Suprapubic skin (tissue), 4 donors: ENCODE results near the gene CDC14A. TPM values are rescaled to one million over a fixed set of nuclear protein-coding genes. Genes with fewer than 3 reads are reported as not detected.

ENCODE experiments used
- DNase-seq, 2 donors: peaks; one replicate each; pipeline ENCODE4 v3.0.0-alpha.2; 2019; ENCODE audit warnings: low spot score in 2 of 2
- H3K27ac ChIP-seq: fragments of 200-600 bp; sonication (generic); one replicate; pipeline ENCODE4 v1.5.1; 2019
- H3K27me3 ChIP-seq: fragments of 200-600 bp; sonication (generic); one replicate; pipeline ENCODE4 v1.5.1; 2019
- H3K36me3 ChIP-seq: fragments of 200-600 bp; sonication (generic); one replicate; pipeline ENCODE4 v1.5.1; 2019
- H3K4me1 ChIP-seq: fragments of 200-600 bp; sonication (generic); one replicate; pipeline ENCODE4 v1.5.1; 2019
- H3K4me3 ChIP-seq: fragments of 200-600 bp; sonication (generic); one replicate; pipeline ENCODE4 v1.5.1; 2019; ENCODE audit warnings: mild to moderate bottlenecking
- H3K9me3 ChIP-seq: fragments of 200-600 bp; sonication (generic); one replicate; pipeline ENCODE4 v1.5.1; 2019
- EP300 ChIP-seq: sonication (generic); formaldehyde crosslinking; IDR thresholded peaks from one replicate; pipeline ENCODE4 v1.6.1; 2017; ENCODE audit warnings: antibody characterized with exemption
- POLR2A ChIP-seq, 2 donors: fragments of 450-650 bp; IDR thresholded peaks; one replicate each; pipeline ENCODE4 v1.6.1; 2017; ENCODE audit warnings: antibody characterized with exemption in 2 of 2, mild to moderate bottlenecking in 2 of 2, moderate library complexity in 2 of 2
- POLR2AphosphoS5 ChIP-seq, 3 donors: sonication (generic); formaldehyde crosslinking; IDR thresholded peaks; one replicate each; pipeline ENCODE4 v1.6.1; 2017; ENCODE audit warnings: antibody characterized with exemption in 3 of 3
- WGBS: methylation state at CpG from one replicate; pipeline ENCODE4 v1.1.5; 2018; 5-methylcytosine and 5-hydroxymethylcytosine counted together
- total RNA-seq, 4 donors: library from RNA; depleted of rRNA; stranded (reverse); fragments of >200 nt; gene quantifications; one replicate each; pipeline ENCODE4 v1.1.0, GENCODE V29; 2016
- TF ChIP-seq, protein P1 (sequence below), 2 donors: fragments of 200-600 bp in 1 of 2; fragments of 450-650 bp in 1 of 2; sonication (generic) in 1 of 2; IDR thresholded peaks; one replicate each; pipeline ENCODE4 v1.5.1; 2016 to 2019; ENCODE audit warnings: antibody characterized with exemption in 2 of 2, mild to moderate bottlenecking in 1 of 2, moderate library complexity in 1 of 2

CDC14A gene
- total RNA-seq, 4 donors from 2014 or later, result 9.9 to 22.8 (median 17.5) TPM

DNA sequence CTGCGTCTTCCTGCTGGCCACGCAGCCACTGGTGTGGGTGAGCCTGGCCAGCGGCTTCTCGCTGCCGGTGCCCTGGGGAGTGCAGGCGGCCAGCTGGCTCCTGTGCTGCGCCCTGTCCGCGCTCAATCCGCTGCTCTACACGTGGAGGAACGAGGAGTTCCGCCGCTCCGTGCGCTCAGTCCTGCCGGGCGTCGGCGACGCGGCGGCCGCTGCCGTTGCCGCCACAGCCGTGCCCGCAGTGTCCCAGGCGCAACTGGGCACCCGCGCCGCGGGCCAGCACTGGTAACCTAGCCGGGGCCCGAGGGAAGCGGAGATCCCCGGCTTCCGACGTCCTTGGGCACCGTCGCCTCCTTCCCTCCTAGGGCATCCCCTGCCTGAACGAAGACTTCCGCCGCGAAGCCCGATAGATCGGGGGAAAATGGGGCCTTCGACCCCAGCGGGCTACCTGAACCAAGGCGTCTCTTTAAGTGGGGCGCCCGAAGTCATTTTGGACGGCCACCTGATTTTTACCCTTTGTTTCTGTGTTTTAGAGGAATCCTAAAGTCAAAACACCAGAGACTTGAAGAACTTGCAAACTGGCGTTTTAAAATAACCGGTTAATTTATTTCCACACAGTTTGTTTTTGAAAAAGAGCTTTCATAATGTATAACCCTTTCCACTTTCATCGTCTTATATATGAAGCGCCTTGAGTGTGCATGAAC is 187.7 kb downstream of the CDC14A start:
- TF ChIP-seq POLR2AphosphoS5 (IDR thresholded peaks at IDR 0.05), result no peak
- no peak for TF ChIP-seq POLR2A (IDR thresholded peaks at IDR 0.05)
- no peak for TF ChIP-seq EP300
- TF ChIP-seq, protein P1, sequence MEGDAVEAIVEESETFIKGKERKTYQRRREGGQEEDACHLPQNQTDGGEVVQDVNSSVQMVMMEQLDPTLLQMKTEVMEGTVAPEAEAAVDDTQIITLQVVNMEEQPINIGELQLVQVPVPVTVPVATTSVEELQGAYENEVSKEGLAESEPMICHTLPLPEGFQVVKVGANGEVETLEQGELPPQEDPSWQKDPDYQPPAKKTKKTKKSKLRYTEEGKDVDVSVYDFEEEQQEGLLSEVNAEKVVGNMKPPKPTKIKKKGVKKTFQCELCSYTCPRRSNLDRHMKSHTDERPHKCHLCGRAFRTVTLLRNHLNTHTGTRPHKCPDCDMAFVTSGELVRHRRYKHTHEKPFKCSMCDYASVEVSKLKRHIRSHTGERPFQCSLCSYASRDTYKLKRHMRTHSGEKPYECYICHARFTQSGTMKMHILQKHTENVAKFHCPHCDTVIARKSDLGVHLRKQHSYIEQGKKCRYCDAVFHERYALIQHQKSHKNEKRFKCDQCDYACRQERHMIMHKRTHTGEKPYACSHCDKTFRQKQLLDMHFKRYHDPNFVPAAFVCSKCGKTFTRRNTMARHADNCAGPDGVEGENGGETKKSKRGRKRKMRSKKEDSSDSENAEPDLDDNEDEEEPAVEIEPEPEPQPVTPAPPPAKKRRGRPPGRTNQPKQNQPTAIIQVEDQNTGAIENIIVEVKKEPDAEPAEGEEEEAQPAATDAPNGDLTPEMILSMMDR (IDR thresholded peaks at IDR 0.05), result no peak
- Histone ChIP-seq H3K27me3 (peaks cover 41% of the 10 kb centered on the region), H3K4me3 (peak overlapping the region; percentile 50), H3K4me1 (peaks cover 16% of the 10 kb centered on the region), H3K27ac (no peak overlapping the region), H3K9me3 (no peaks in the 10 kb centered on the region), H3K36me3 (no peaks in the 10 kb centered on the region)
- 63% methylated on average over 8 of the region's 57 CpGs for WGBS
- DNase-seq, result no peak

DNA sequence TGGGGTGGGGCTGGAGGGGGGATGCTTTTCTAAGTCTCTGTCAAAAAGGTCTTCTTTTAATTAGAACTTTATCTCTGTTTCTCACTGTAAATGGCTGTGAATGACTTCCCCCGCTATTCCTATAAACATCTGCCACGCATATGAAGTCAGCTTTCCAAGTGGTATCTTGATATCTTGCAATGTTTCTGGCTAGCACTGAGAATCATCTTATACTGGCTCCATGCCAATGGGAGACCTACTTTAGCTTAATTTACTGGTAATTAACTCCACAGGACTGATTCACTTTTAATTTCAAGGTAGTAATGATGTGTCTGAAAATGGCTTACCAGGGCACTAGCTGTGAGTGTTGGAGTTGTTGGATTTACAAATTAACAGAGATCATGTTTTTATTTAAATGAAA is 190.0 kb downstream of the CDC14A start:
- H3K9me3 ChIP-seq, result no peaks in the 10 kb centered on the region
- no peak overlapping the region for H3K4me3 ChIP-seq
- TF ChIP-seq POLR2AphosphoS5 (IDR thresholded peaks at IDR 0.05), result no peak
- TF ChIP-seq EP300, result no peak
- TF ChIP-seq, protein P1 (IDR thresholded peaks at IDR 0.05), result no peak
- no peak for TF ChIP-seq POLR2A (IDR thresholded peaks at IDR 0.05)
- H3K27me3 ChIP-seq, result peaks cover 36% of the 10 kb centered on the region
- no peaks in the 10 kb centered on the region for H3K36me3 ChIP-seq
- 92% methylated on average over 2 of the region's 2 CpGs for WGBS
- peaks cover 16% of the 10 kb centered on the region for H3K4me1 ChIP-seq
- H3K27ac ChIP-seq, result no peak overlapping the region
- no peak for DNase-seq

DNA sequence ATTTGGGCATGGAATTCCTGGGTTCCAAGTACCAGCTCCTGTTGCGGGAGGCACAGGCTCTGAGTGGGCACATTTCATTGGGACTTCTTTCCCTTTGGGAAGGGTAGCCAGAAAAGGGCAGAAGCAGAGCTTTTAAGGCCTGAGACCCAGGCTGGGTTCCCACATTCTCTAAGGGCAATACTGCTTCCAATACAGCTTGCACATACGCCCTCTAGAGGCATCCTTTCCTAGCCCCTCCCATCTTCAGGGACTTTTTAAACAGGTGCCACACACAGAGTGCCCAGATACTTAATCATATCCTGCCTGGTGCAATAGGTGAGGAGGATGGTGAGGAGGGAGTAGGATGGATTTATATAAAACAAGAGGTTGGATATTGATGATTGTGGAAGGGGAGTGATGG is 191.3 kb downstream of the CDC14A start:
- 69% methylated on average over 2 of the region's 2 CpGs for WGBS
- no peak overlapping the region for H3K27ac ChIP-seq
- no peaks in the 10 kb centered on the region for H3K9me3 ChIP-seq
- peaks cover 15% of the 10 kb centered on the region for H3K4me1 ChIP-seq
- H3K27me3 ChIP-seq, result peaks cover 25% of the 10 kb centered on the region
- no peak for DNase-seq
- H3K4me3 ChIP-seq, result no peak overlapping the region
- TF ChIP-seq POLR2AphosphoS5 (IDR thresholded peaks at IDR 0.05) (no peak), EP300 (no peak), POLR2A (IDR thresholded peaks at IDR 0.05) (no peak)
- TF ChIP-seq, protein P1 (IDR thresholded peaks at IDR 0.05), result no peak
- no peaks in the 10 kb centered on the region for H3K36me3 ChIP-seq

- TF ChIP-seq POLR2AphosphoS5 (IDR thresholded peaks at IDR 0.05) (no peak), EP300 (no peak), POLR2A (IDR thresholded peaks at IDR 0.05) (no peak)
- TF ChIP-seq, protein P1 (IDR thresholded peaks at IDR 0.05), result no peak
- no peak for DNase-seq
- no peak overlapping the region for H3K4me3 ChIP-seq
- H3K27ac ChIP-seq, result no peak overlapping the region
- H3K9me3 ChIP-seq, result no peaks in the 10 kb centered on the region
- peaks cover 5% of the 10 kb centered on the region for H3K4me1 ChIP-seq
- peaks cover 13% of the 10 kb centered on the region for H3K27me3 ChIP-seq
- no peaks in the 10 kb centered on the region for H3K36me3 ChIP-seq
- WGBS, result 82% methylated on average over 4 of the region's 4 CpGs
These were observed 192.5 kb downstream of the CDC14A start for GRCh38 chr1:100544791-100545190.

- peaks cover 4% of the 10 kb centered on the region for H3K27me3 ChIP-seq
- H3K4me3 ChIP-seq, result no peak overlapping the region
- H3K9me3 ChIP-seq, result no peaks in the 10 kb centered on the region
- no peaks in the 10 kb centered on the region for H3K36me3 ChIP-seq
- DNase-seq, result no peak
- no peak overlapping the region for H3K27ac ChIP-seq
- TF ChIP-seq EP300, result no peak
- TF ChIP-seq, protein P1 (IDR thresholded peaks at IDR 0.05), result no peak
- no peak for TF ChIP-seq POLR2AphosphoS5 (IDR thresholded peaks at IDR 0.05)
- TF ChIP-seq POLR2A (IDR thresholded peaks at IDR 0.05), result no peak
- WGBS, result 91% methylated on average over 1 of the region's 1 CpG
- H3K4me1 ChIP-seq, result no peaks in the 10 kb centered on the region
These were observed 193.5 kb downstream of the CDC14A start for GRCh38 chr1:100545855-100546254.
